Measurements from ENCODE around the gene BZW1.

BZW1 gene

GRCh38 chr2:200852605-200853004, 40.9 kb downstream of the BZW1 start:
- no peak overlapping the region for H3K4me3 ChIP-seq (ENCODE audit: low read depth, low read length)
- TF ChIP-seq CTCF (IDR thresholded peaks at IDR 0.05; ENCODE audit: low read depth, low read length) = no peak
- no peak for DNase-seq (ENCODE audit: low read depth, low spot score)
- in situ Hi-C loops (cut with HindIII; ENCODE audit: low sequenced_read_pairs) = no loop called here

GRCh38 chr2:200856806-200857205, 45.1 kb downstream of the BZW1 start:
- in situ Hi-C loops (cut with HindIII; ENCODE audit: low sequenced_read_pairs) = no loop called here
- no peak for DNase-seq (ENCODE audit: low read depth, low spot score)
- TF ChIP-seq CTCF (IDR thresholded peaks at IDR 0.05; ENCODE audit: low read depth, low read length) = no peak
- H3K4me3 ChIP-seq (ENCODE audit: low read depth, low read length) = no peak overlapping the region

GRCh38 chr2:200860092-200860795, 48.5 kb downstream of the BZW1 start:
- in situ Hi-C loops (cut with HindIII; ENCODE audit: low sequenced_read_pairs) = no loop called here
- TF ChIP-seq CTCF (IDR thresholded peaks at IDR 0.05; ENCODE audit: low read depth, low read length) = no peak
- H3K4me3 ChIP-seq (ENCODE audit: low read depth, low read length) = no peak overlapping the region
- no peak for DNase-seq (ENCODE audit: low read depth, low spot score)

- TF ChIP-seq CTCF (IDR thresholded peaks at IDR 0.05; ENCODE audit: low read depth, low read length) = no peak
- peak overlapping the region; percentile 99 for H3K4me3 ChIP-seq (ENCODE audit: low read depth, low read length)
- DNase-seq (ENCODE audit: low read depth, low spot score) = no peak
- in situ Hi-C loops (cut with HindIII; ENCODE audit: low sequenced_read_pairs) = no loop called here
Observed at GRCh38 chr2:200861617-200862155, 50.0 kb downstream of the BZW1 start.

- DNase-seq (ENCODE audit: low read depth, low spot score) = peak; percentile 71
- TF ChIP-seq CTCF (IDR thresholded peaks at IDR 0.05; ENCODE audit: low read depth, low read length) = no peak
- H3K4me3 ChIP-seq (ENCODE audit: low read depth, low read length) = peak overlapping the region; percentile 99
- in situ Hi-C loops (cut with HindIII; ENCODE audit: low sequenced_read_pairs) = no loop called here
Observed at GRCh38 chr2:200862532-200863000, 50.9 kb downstream of the BZW1 start.

- in situ Hi-C loops (cut with HindIII; ENCODE audit: low sequenced_read_pairs) = no loop called here
- no peak for TF ChIP-seq CTCF (IDR thresholded peaks at IDR 0.05; ENCODE audit: low read depth, low read length)
- DNase-seq (ENCODE audit: low read depth, low spot score) = no peak
- H3K4me3 ChIP-seq (ENCODE audit: low read depth, low read length) = peak overlapping the region; percentile 99
Observed at GRCh38 chr2:200863782-200864175, 52.1 kb downstream of the BZW1 start.
